ENCODE results near the gene HOMEZ. TPM values are rescaled to one million over a fixed set of nuclear protein-coding genes. Genes with fewer than 3 reads are reported as not detected.

The HOMEZ gene
- total RNA-seq, 1 experiment from 2014 or later: 6.2 TPM

DNA sequence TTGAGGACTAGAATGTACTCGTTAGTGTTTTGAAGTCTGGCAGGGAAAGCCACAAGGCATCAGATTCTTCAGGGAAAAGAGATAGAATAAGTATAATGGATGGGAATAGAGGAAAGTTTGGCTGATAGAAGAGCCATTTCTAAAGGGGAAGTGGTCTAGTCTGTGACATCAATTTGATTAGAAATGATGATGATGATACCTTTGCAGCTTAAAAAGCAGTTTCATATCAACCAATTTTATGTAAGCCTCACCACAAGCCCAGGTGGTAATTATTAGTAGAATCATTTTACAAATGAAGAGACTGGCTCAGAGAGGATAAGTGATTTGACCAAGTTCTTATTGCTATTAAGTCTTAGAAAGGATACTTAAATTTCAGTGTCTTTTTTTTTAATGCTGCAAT is 45.3 kb downstream of the HOMEZ start:
- Histone ChIP-seq H2BK20ac (ENCODE audit: low read depth, low read length, poor library complexity, severe bottlenecking) (no peak overlapping the region), H3T11ph (ENCODE audit: low read length) (no peak overlapping the region), H3K79me1 (ENCODE audit: insufficient read depth, low read depth, low read length, poor library complexity, severe bottlenecking) (no peaks in the 10 kb centered on the region), H4K91ac (ENCODE audit: insufficient read length, low read depth, low read length) (no peak overlapping the region), H3K79me2 (ENCODE audit: insufficient read depth, low read length) (no peaks in the 10 kb centered on the region), H2BK15ac (ENCODE audit: low read depth, low read length) (no peak overlapping the region), H2BK120ac (ENCODE audit: low read depth, low read length, poor library complexity, severe bottlenecking) (no peak overlapping the region), H4K8ac (replicated peaks; ENCODE audit: insufficient read length, low read depth, low read length) (no peak overlapping the region), H2AFZ (ENCODE audit: low read length) (no peak overlapping the region), H3K4ac (ENCODE audit: low read depth, low read length) (no peak overlapping the region), H3K27ac (ENCODE audit: insufficient read length, low read depth, low read length) (no peak overlapping the region), H3K27me3 (ENCODE audit: insufficient read depth, low read length) (no peaks in the 10 kb centered on the region), H3K23ac (ENCODE audit: insufficient read length, low read depth, low read length) (no peak overlapping the region), H3K23me2 (ENCODE audit: insufficient read length, low read depth, low read length, poor library complexity, severe bottlenecking) (peaks cover 4% of the 10 kb centered on the region), H4K5ac (ENCODE audit: insufficient read length, low read depth, low read length) (no peak overlapping the region), H3K9ac (ENCODE audit: extremely low read depth, insufficient read length, low read length) (no peak overlapping the region), H3K4me2 (ENCODE audit: insufficient read depth, insufficient read length, low read length) (no peak overlapping the region), H3K18ac (ENCODE audit: insufficient read length, low read depth, low read length) (no peak overlapping the region), H2AK5ac (ENCODE audit: insufficient read length, low read length) (no peak overlapping the region), H2BK5ac (ENCODE audit: insufficient read length, low read length) (no peak overlapping the region), H3K14ac (ENCODE audit: insufficient read depth, low read length) (no peak overlapping the region), H2BK12ac (ENCODE audit: insufficient read length, low read depth, low read length) (no peak overlapping the region), H3K56ac (ENCODE audit: insufficient read length, low read depth, low read length) (no peak overlapping the region), H4K20me1 (ENCODE audit: control insufficient read depth, insufficient read depth, insufficient read length) (no peaks in the 10 kb centered on the region), H3K9me3 (ENCODE audit: control insufficient read depth, low read depth, low read length) (no peaks in the 10 kb centered on the region), H3K4me1 (ENCODE audit: insufficient read depth, low read length) (peaks cover 4% of the 10 kb centered on the region; the same call in 1 of the 2 replicates)
- TF ChIP-seq, protein P1, sequence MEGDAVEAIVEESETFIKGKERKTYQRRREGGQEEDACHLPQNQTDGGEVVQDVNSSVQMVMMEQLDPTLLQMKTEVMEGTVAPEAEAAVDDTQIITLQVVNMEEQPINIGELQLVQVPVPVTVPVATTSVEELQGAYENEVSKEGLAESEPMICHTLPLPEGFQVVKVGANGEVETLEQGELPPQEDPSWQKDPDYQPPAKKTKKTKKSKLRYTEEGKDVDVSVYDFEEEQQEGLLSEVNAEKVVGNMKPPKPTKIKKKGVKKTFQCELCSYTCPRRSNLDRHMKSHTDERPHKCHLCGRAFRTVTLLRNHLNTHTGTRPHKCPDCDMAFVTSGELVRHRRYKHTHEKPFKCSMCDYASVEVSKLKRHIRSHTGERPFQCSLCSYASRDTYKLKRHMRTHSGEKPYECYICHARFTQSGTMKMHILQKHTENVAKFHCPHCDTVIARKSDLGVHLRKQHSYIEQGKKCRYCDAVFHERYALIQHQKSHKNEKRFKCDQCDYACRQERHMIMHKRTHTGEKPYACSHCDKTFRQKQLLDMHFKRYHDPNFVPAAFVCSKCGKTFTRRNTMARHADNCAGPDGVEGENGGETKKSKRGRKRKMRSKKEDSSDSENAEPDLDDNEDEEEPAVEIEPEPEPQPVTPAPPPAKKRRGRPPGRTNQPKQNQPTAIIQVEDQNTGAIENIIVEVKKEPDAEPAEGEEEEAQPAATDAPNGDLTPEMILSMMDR (conservative IDR thresholded peaks at IDR 0.05): no peak
- H3K27ac Mint-ChIP-seq: no peak overlapping the region
- H3K27me3 Mint-ChIP-seq (ENCODE audit: low read depth): no peaks in the 10 kb centered on the region
- no peak for DNase-seq
- no CpG with 5 or more reads among the region's 1 CpG for WGBS (ENCODE audit: extremely low coverage, insufficient read length, low lambda C conversion rate)
- H3K9me3 Mint-ChIP-seq: no peaks in the 10 kb centered on the region
- no peak overlapping the region for H3K4me3 Mint-ChIP-seq
- H3K36me3 Mint-ChIP-seq (ENCODE audit: insufficient read depth in 1 of 3, low read depth in 3 of 3): no peaks in the 10 kb centered on the region
- peaks cover 8 to 11% of the 10 kb centered on the region in 2 experiments for H3K4me1 Mint-ChIP-seq
